HepG2 (cell line): ENCODE data around the gene SLC7A6OS. TPM values are rescaled to one million over a fixed set of nuclear protein-coding genes. Genes with fewer than 3 reads are reported as not detected.
A peak's percentile ranks its signal among the peaks of the same experiment; 100 is the strongest.

ENCODE experiments used
- ATF1 ChIP-seq: IDR thresholded peaks from 2 replicates; pipeline ENCODE4 v1.6.1; 2016; ENCODE audit warnings: mild to moderate bottlenecking, control low read depth
- ATM ChIP-seq: fragments of 450-650 bp; IDR thresholded peaks from 2 replicates; pipeline ENCODE4 v1.7.1; 2017; ENCODE audit warnings: mild to moderate bottlenecking, borderline replicate concordance
- CBX2 ChIP-seq, 2 experiments: fragments of 200-600 bp in 1 of 2; sonication (generic); formaldehyde crosslinking in 1 of 2; IDR thresholded peaks; 2 replicates each; pipeline versions ENCODE4 v1.7.0 to v1.8.1; 2018 to 2022; ENCODE audit warnings: low read depth in 2 of 2, low read length in 1 of 2, mild to moderate bottlenecking in 1 of 2, missing genetic modification reagents in 1 of 2
- KLF9 ChIP-seq: IDR thresholded peaks from 2 replicates; pipeline ENCODE4 v1.6.1; 2016; ENCODE audit warnings: low read depth
- MEIS2 ChIP-seq: sonication (generic); formaldehyde crosslinking; IDR thresholded peaks from 2 replicates; pipeline ENCODE4 v1.9.0; 2021; ENCODE audit warnings: mild to moderate bottlenecking, missing genetic modification reagents
- NCOA2 ChIP-seq: sonication (generic); formaldehyde crosslinking; IDR thresholded peaks from 2 replicates; pipeline ENCODE4 v1.8.0; 2022; ENCODE audit warnings: inconsistent platforms
- POLR2G ChIP-seq: fragments of 200-400 bp; formaldehyde crosslinking; IDR thresholded peaks from 2 replicates; pipeline ENCODE4 v1.6.1; 2018; ENCODE audit warnings: mild to moderate bottlenecking, low read depth, low read length, moderate library complexity
- SIN3B ChIP-seq: fragments of 150-350 bp; IDR thresholded peaks from 2 replicates; pipeline ENCODE4 v1.6.1; 2014; ENCODE audit warnings: low read length
- TOE1 ChIP-seq: sonication (generic); formaldehyde crosslinking; IDR thresholded peaks from 2 replicates; pipeline ENCODE4 v1.4.0; 2020; ENCODE audit warnings: mild to moderate bottlenecking, missing genetic modification reagents
- ZMYM4 ChIP-seq: sonication (generic); formaldehyde crosslinking; IDR thresholded peaks from 2 replicates; pipeline ENCODE4 v1.8.1; 2023; ENCODE audit warnings: mild to moderate bottlenecking, missing genetic modification reagents
- ZNF230 ChIP-seq: sonication (generic); formaldehyde crosslinking; IDR thresholded peaks from 2 replicates; pipeline ENCODE4 v1.4.0; 2020; ENCODE audit warnings: mild to moderate bottlenecking, missing genetic modification reagents
- ZNF350 ChIP-seq: sonication (generic); formaldehyde crosslinking; IDR thresholded peaks from 2 replicates; pipeline ENCODE4 v1.4.0; 2020; ENCODE audit warnings: mild to moderate bottlenecking, low read depth, missing genetic modification reagents, borderline replicate concordance
- ZNF496 ChIP-seq: sonication (generic); formaldehyde crosslinking; IDR thresholded peaks from 2 replicates; pipeline ENCODE4 v1.8.1; 2023; ENCODE audit warnings: mild to moderate bottlenecking, moderate library complexity, missing genetic modification reagents; ENCODE audit not compliant: insufficient replicate concordance
- ZNF557 ChIP-seq: sonication (generic); formaldehyde crosslinking; IDR thresholded peaks from 2 replicates; pipeline ENCODE4 v1.4.0; 2020; ENCODE audit warnings: missing genetic modification reagents
- ZNF749 ChIP-seq: sonication (generic); formaldehyde crosslinking; IDR thresholded peaks from 2 replicates; pipeline ENCODE4 v1.8.0; 2022; ENCODE audit warnings: mild to moderate bottlenecking, missing genetic modification reagents, moderate library complexity, borderline replicate concordance
- polyA plus RNA-seq, 8 experiments: library from polyadenylated mRNA; depleted of rRNA in 3 of 8; stranded (reverse) in 7 of 8; unstranded in 1 of 8; fragments of >200 nt; fragmentation: Illumina TruSeq in 4 of 8; extraction: Trizol in 4 of 8; gene quantifications; 2 replicates each; pipeline versions ENCODE4 v1.2.1 to v1.2.3, GENCODE V29; 2011 to 2016; ENCODE audit warnings: low read depth in 4 of 8, missing spikeins in 1 of 8, mixed read lengths in 1 of 8; ENCODE audit not compliant: insufficient read depth in 1 of 8
- total RNA-seq, 5 experiments: library from RNA; depleted of rRNA; stranded (reverse); fragments of >200 nt; fragmentation: Illumina TruSeq; extraction: Trizol; gene quantifications; 2 replicates each; pipeline ENCODE4 v1.2.3, GENCODE V29; 2016; ENCODE audit warnings: low read depth in 1 of 5
- TF ChIP-seq, protein P1 (sequence below): sonication (generic); formaldehyde crosslinking; IDR thresholded peaks from 2 replicates; pipeline ENCODE4 v1.8.0; 2022; ENCODE audit warnings: mild to moderate bottlenecking, missing genetic modification reagents, borderline replicate concordance
- TF ChIP-seq, protein P2 (sequence below): IDR thresholded peaks from 2 replicates; pipeline ENCODE4 v1.6.1; 2016
- TF ChIP-seq, protein P3 (sequence below): sonication (generic); formaldehyde crosslinking; IDR thresholded peaks from 2 replicates; pipeline ENCODE4 v1.4.0; 2020; ENCODE audit warnings: missing genetic modification reagents
- TF ChIP-seq, protein P4 (sequence below): IDR thresholded peaks from 2 replicates; pipeline ENCODE4 v1.6.1; 2016; ENCODE audit warnings: low read depth
- TF ChIP-seq, protein P5 (sequence below): IDR thresholded peaks from 2 replicates; pipeline ENCODE4 v1.6.1; 2016; ENCODE audit warnings: control low read depth
- TF ChIP-seq, protein P6 (sequence below): sonication (generic); formaldehyde crosslinking; IDR thresholded peaks from 2 replicates; pipeline ENCODE4 v1.4.0; 2020; ENCODE audit warnings: missing genetic modification reagents

Gene SLC7A6OS
- total and polyA plus RNA-seq, 2 of the 13 experiments (the other 11 are each of a cell fraction or from before 2014, with no cell fraction given) = 11.2 to 21.5 TPM

DNA sequence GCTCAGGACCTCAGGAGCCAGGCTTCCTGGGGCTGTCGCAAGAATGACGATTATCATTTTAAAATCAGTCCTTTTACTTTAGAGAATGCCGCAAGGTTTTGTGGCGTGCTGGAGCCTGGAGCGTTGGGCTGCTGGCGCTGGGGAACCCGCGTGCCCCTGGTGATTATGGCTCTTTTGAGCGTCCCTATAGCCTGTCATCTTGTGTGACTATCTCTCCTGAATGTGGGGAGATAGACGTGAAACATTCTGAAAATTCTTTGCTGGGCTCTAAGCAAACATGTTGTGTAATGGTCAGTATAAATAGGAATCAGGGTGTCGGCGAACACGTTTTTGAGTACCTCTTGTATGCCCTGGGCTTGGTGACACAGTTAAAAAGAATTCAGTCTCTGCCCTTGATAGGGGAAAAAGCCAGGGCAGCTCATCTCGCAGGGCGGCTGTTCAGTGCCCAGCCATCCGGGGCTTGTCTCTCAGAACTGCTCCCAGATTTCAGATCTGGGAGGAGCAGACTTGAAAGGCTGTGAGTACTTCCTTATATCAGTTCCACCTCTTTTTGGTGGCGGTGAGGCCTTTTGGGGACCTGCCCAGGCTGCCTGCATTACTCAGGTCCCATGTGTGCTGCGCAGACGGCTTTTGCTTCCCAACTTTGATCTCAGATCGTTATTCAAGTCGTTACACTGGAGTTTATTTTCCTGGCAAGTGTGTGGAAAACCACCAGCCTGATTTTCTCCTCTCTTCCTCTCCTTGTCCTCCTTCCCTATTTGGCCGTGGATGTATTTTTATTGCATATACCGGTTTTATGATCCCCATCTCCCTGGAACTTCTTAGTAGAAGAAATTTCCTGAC lies 45.4 kb downstream of the SLC7A6OS start (continued):
- TF ChIP-seq, protein P1, sequence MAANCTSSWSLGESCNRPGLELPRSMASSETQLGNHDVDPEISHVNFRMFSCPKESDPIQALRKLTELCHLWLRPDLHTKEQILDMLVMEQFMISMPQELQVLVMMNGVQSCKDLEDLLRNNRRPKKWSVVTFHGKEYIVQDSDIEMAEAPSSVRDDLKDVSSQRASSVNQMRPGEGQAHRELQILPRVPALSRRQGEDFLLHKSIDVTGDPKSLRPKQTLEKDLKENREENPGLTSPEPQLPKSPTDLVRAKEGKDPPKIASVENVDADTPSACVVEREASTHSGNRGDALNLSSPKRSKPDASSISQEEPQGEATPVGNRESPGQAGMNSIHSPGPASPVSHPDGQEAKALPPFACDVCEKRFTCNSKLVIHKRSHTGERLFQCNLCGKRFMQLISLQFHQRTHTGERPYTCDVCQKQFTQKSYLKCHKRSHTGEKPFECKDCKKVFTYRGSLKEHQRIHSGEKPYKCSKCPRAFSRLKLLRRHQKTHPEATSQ = no peak
- TF ChIP-seq CBX2 (IDR thresholded peaks at IDR 0.05; ENCODE audit: low read depth, low read length) (no peak), CBX2 (CRISPR knock-in tag; IDR thresholded peaks at IDR 0.05; ENCODE audit: low read depth) (no peak), KLF9 (CRISPR knock-in tag) (peak; percentile 73; the same call in 1 of the 2 replicates), ZNF749 (CRISPR knock-in tag) (peak; percentile 53), ZNF230 (CRISPR knock-in tag) (peak; percentile 12; the same call in 1 of the 2 replicates), POLR2G (peak; percentile 77), ATF1 (peak; percentile 60; the same call in 1 of the 2 replicates), TOE1 (CRISPR knock-in tag) (peak; percentile 96), SIN3B (no peak), ZNF557 (0 out of 2 replicates have a peak, but pooled peaks have one; percentile 23), MEIS2 (peak; percentile 68), ZNF350 (CRISPR knock-in tag) (peak; percentile 83; the same call in 1 of the 2 replicates), ZMYM4 (CRISPR knock-in tag) (peak; percentile 76), ZNF496 (CRISPR knock-in tag) (no peak), NCOA2 (CRISPR knock-in tag) (peak; percentile 92), ATM (peak; percentile 63; the same call in 1 of the 2 replicates)
- TF ChIP-seq, protein P2, sequence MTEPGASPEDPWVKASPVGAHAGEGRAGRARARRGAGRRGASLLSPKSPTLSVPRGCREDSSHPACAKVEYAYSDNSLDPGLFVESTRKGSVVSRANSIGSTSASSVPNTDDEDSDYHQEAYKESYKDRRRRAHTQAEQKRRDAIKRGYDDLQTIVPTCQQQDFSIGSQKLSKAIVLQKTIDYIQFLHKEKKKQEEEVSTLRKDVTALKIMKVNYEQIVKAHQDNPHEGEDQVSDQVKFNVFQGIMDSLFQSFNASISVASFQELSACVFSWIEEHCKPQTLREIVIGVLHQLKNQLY (CRISPR knock-in tag) = peak; percentile 84
- TF ChIP-seq, protein P3, sequence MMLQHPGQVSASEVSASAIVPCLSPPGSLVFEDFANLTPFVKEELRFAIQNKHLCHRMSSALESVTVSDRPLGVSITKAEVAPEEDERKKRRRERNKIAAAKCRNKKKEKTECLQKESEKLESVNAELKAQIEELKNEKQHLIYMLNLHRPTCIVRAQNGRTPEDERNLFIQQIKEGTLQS (CRISPR knock-in tag) = peak; percentile 97
- TF ChIP-seq, protein P4, sequence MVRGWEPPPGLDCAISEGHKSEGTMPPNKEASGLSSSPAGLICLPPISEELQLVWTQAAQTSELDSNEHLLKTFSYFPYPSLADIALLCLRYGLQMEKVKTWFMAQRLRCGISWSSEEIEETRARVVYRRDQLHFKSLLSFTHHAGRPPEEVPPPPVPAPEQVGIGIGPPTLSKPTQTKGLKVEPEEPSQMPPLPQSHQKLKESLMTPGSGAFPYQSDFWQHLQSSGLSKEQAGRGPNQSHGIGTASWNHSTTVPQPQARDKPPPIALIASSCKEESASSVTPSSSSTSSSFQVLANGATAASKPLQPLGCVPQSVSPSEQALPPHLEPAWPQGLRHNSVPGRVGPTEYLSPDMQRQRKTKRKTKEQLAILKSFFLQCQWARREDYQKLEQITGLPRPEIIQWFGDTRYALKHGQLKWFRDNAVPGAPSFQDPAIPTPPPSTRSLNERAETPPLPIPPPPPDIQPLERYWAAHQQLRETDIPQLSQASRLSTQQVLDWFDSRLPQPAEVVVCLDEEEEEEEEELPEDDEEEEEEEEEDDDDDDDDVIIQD = no peak; the same call in 1 of the 2 replicates
- TF ChIP-seq, protein P5, sequence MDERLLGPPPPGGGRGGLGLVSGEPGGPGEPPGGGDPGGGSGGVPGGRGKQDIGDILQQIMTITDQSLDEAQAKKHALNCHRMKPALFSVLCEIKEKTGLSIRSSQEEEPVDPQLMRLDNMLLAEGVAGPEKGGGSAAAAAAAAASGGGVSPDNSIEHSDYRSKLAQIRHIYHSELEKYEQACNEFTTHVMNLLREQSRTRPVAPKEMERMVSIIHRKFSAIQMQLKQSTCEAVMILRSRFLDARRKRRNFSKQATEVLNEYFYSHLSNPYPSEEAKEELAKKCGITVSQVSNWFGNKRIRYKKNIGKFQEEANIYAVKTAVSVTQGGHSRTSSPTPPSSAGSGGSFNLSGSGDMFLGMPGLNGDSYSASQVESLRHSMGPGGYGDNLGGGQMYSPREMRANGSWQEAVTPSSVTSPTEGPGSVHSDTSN (CRISPR knock-in tag) = 0 out of 2 replicates have a peak, but pooled peaks have one; percentile 8
- TF ChIP-seq, protein P6, sequence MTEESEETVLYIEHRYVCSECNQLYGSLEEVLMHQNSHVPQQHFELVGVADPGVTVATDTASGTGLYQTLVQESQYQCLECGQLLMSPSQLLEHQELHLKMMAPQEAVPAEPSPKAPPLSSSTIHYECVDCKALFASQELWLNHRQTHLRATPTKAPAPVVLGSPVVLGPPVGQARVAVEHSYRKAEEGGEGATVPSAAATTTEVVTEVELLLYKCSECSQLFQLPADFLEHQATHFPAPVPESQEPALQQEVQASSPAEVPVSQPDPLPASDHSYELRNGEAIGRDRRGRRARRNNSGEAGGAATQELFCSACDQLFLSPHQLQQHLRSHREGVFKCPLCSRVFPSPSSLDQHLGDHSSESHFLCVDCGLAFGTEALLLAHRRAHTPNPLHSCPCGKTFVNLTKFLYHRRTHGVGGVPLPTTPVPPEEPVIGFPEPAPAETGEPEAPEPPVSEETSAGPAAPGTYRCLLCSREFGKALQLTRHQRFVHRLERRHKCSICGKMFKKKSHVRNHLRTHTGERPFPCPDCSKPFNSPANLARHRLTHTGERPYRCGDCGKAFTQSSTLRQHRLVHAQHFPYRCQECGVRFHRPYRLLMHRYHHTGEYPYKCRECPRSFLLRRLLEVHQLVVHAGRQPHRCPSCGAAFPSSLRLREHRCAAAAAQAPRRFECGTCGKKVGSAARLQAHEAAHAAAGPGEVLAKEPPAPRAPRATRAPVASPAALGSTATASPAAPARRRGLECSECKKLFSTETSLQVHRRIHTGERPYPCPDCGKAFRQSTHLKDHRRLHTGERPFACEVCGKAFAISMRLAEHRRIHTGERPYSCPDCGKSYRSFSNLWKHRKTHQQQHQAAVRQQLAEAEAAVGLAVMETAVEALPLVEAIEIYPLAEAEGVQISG (CRISPR knock-in tag) = no peak; the same call in 1 of the 2 replicates
